ENCODE data around the gene LRRN2.

LRRN2 gene

GRCh38 chr1:204653590-204654340 is 31.8 kb downstream of the LRRN2 start:
- DNase-seq (ENCODE audit: low read depth), result no peak
- TF ChIP-seq MYC (IDR thresholded peaks at IDR 0.05; ENCODE audit: low read depth, low read length), result no peak
- H3K4me3 ChIP-seq (ENCODE audit: low read depth, low read length), result no peak overlapping the region

GRCh38 chr1:204652497-204652896 is 33.0 kb downstream of the LRRN2 start:
- H3K4me3 ChIP-seq (ENCODE audit: low read depth, low read length), result no peak overlapping the region
- no peak for DNase-seq (ENCODE audit: low read depth)
- TF ChIP-seq CTCF (IDR thresholded peaks at IDR 0.05; ENCODE audit: low read depth, low read length), result no peak
- no peak for TF ChIP-seq POLR2A (IDR thresholded peaks at IDR 0.05; ENCODE audit: extremely low read depth, insufficient read length)
- no peak for TF ChIP-seq MYC (IDR thresholded peaks at IDR 0.05; ENCODE audit: low read depth, low read length)
- no peak for TF ChIP-seq MAX (IDR thresholded peaks at IDR 0.05; ENCODE audit: low read depth, low read length)

- DNase-seq (ENCODE audit: low read depth), result no peak
- H3K4me3 ChIP-seq (ENCODE audit: low read depth, low read length), result no peak overlapping the region
- TF ChIP-seq MYC (IDR thresholded peaks at IDR 0.05; ENCODE audit: low read depth, low read length) (no peak), POLR2A (IDR thresholded peaks at IDR 0.05; ENCODE audit: extremely low read depth, insufficient read length) (no peak), MAX (IDR thresholded peaks at IDR 0.05; ENCODE audit: low read depth, low read length) (no peak), CTCF (IDR thresholded peaks at IDR 0.05; ENCODE audit: low read depth, low read length) (no peak)
Measured at GRCh38 chr1:204651843-204652421, 33.6 kb downstream of the LRRN2 start.

GRCh38 chr1:204650911-204651570 is 34.5 kb downstream of the LRRN2 start:
- no peak for TF ChIP-seq POLR2A (IDR thresholded peaks at IDR 0.05; ENCODE audit: extremely low read depth, insufficient read length)
- TF ChIP-seq MAX (IDR thresholded peaks at IDR 0.05; ENCODE audit: low read depth, low read length), result no peak
- TF ChIP-seq MYC (IDR thresholded peaks at IDR 0.05; ENCODE audit: low read depth, low read length), result no peak
- TF ChIP-seq CTCF (IDR thresholded peaks at IDR 0.05; ENCODE audit: low read depth, low read length), result no peak
- DNase-seq (ENCODE audit: low read depth), result no peak
- H3K4me3 ChIP-seq (ENCODE audit: low read depth, low read length), result no peak overlapping the region

DNA sequence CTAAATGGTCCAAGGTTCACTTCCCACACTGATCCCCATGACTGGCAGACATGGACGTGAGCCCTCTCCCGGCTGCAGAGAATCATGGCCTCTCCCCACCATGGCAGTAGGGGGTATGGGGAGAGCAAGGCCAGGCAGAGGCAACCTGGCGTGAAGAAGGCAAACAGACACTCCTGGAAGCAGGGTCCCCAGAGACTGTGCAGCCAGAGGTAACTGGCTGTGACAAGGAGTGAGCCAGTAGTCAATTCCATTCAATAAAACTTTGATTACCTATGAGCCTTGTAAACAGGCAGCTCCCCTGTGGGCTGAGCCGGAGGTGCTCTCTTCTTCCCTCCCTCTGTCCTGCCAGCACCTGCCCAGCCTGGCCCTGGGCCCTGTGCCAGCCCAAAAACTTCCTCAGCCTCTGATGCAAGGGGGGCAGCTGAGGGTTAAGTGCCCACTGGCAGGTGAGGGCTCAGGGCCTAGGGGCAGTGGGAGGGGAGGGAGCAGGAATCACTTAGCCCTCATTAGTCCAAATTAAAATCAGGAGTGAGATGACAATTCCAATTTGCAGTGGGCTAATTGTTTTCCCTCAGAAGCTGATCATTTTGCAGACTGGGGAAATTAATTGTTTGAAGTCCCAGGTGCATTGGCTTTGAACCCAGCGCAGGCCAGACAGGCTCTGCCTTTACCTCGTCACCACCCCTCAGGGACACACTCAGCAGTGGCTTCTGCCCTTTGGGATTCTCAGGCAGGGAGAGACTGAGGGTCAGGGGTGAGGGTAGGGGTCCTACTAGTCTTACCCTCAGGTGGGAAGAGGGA is 35.6 kb downstream of the LRRN2 start:
- DNase-seq (ENCODE audit: low read depth), result no peak
- TF ChIP-seq MAX (IDR thresholded peaks at IDR 0.05; ENCODE audit: low read depth, low read length), result no peak
- TF ChIP-seq MYC (IDR thresholded peaks at IDR 0.05; ENCODE audit: low read depth, low read length), result no peak
- no peak for TF ChIP-seq CTCF (IDR thresholded peaks at IDR 0.05; ENCODE audit: low read depth, low read length)
- no peak for TF ChIP-seq POLR2A (IDR thresholded peaks at IDR 0.05; ENCODE audit: extremely low read depth, insufficient read length)
- no peak overlapping the region for H3K4me3 ChIP-seq (ENCODE audit: low read depth, low read length)
